Activated gamma-delta T cell treated with anti-CD3 and anti-CD28 coated beads, Interleukin-2, amount 50 U/mL, for 16 hours (primary cell): ENCODE measurements around the gene GPR25.

Experiments
- DNase-seq: peaks from one replicate; pipeline ENCODE4 v3.0.0-alpha.2; 2020; ENCODE audit warnings: low read depth

Gene GPR25

DNA sequence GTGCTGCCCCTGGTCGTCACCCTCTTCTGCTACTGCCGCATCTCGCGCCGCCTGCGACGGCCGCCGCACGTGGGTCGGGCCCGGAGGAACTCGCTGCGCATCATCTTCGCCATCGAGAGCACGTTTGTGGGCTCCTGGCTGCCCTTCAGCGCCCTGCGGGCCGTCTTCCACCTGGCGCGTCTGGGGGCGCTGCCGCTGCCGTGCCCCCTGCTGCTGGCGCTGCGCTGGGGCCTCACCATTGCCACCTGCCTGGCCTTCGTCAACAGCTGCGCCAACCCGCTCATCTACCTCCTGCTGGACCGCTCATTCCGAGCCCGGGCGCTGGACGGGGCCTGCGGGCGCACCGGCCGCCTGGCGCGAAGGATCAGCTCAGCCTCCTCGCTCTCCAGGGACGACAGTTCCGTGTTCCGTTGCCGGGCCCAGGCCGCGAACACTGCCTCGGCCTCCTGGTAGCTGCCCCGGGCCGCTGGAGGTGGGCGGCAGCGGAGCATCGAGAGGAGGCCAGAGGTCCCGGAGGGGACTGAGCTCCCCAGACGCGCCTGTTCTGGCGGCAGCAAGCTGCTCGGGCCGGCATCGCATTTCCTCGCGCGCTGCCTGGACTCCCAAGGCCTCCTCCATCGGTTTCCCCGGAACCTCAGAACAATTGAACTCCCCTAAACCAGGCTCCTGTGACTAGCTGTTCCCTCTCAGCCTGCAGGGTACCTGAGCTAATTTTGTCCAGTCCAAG lies 1.1 kb downstream of the GPR25 start:
- no peak for DNase-seq

DNA sequence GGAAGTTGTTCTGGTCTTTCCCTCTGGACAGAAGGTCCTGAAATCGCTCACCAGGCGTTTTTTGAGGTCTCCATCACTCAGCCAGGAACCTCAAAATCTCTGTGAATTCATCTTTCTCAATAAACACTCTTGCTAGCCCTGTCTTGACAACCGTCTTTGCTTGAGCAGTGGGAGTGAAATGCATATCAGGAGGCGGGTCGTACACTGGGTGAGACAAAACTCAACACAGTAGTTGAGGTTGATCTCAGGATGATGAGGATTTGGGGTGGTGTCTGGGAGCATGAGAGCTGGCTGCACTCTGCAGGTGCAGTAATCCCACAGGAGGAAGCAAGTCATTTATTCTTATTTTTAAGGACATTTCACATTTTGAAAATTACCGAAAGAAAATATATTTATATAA lies 1.9 kb downstream of the GPR25 start:
- no peak for DNase-seq

DNA sequence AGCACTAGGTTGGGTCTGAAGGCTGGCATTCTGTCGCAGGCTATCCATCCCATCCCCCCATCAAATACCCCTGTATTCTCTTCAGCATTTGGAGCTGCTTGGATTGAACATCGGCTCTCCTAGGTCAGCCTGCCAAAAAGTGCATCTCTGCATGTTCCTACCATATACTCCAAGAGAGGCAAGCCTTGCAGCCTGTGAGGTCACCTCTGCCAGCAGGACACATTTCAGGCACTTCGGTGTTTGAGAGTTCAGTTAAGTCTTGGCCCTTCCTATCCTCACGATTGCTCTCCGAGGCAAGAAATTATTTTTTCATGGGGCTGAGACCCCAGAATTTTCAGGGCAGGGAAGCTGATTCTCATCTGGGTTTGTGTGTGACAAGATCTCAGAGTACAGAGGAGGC lies 2.6 kb downstream of the GPR25 start:
- no peak for DNase-seq

DNA sequence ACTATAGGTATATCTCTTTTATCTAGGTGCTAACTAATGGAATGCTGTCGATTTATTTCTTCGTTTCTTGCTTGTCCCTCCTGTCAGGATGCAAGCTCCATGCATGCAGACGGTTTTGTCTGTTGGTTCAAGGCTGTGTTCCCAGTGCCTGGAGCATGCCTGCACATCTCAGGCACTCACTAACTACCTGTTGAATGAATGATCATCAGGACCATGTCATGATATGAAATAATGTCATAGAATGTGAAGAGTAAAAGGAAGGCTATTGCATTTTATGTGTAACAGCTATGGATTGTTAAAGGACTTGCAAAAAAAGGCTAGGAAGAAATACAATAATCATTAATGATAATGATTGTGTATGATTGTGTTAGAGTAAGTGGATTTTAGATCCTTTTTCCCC lies 4.2 kb downstream of the GPR25 start:
- DNase-seq: no peak

DNA sequence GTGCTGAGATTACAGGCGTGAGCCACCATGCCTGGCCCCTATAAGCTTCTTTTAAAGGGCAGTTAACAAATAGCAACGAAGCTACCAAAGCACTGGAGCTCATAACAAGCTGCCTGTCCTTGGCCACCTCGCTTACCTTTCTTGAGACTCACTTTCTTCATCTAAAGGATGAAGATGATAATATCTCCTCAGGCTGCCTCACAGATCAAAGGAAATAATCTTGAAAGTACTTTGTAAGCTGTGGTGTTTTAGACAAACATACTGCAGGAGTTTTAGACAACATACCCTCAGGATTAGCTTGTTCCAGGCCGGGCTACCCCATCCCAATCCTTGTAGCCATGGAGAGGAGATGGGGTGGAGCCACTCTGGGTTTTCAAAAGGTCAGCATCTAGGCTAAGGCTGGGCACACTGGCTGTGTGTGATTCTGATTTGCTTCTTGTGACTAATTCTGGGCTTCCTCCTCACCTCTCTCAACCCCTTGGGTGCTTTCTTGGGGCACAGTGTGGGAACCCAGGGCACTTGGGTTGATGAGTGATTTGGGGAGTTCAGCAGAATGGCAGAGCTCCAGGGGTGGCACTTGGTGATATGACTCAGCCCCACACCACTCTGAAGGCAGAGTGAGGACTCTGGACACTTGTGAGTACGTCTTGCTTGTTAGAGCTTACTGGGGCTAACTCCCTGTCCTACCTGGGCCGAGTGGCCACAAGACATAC lies 5.2 kb downstream of the GPR25 start:
- no peak for DNase-seq

DNA sequence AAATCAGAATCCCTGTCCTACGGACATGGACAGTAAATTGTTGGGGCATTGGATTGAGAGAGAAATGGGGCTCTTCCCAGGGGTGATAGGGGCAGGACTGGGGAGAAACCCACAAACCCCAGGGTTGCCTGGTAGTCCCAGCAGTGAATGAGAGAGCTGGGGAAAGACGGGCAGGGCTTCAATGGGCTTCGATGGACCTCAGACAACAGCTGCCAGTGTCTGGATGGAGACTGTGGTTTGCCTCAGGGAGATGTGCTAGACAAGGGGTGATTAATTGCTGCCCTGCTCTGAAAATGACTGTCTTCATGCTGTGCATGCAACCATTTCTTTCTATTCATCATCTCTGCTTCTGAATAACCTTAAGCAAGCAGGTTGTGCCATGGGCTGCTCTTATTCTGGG lies 7.4 kb downstream of the GPR25 start:
- DNase-seq: no peak

DNA sequence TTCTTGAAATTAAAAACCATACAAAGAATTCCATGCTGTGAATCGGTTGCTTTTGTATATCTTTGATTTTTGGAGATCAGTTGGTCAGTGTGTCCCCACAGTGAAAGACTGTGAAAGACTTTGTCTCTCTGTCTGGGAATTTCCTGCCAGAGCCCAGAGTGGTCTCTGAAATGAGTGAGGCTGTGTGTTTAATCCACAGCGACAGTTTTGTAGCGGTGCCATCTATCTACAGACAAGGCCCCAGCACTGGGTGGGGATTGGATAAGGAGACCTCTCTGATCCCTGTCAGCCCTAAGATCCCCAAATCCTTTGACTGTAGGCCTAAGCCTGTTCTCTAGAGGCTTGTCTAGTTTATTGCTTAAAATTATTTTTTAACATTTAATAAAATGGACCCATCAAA lies 10.3 kb downstream of the GPR25 start:
- no peak for DNase-seq

DNA sequence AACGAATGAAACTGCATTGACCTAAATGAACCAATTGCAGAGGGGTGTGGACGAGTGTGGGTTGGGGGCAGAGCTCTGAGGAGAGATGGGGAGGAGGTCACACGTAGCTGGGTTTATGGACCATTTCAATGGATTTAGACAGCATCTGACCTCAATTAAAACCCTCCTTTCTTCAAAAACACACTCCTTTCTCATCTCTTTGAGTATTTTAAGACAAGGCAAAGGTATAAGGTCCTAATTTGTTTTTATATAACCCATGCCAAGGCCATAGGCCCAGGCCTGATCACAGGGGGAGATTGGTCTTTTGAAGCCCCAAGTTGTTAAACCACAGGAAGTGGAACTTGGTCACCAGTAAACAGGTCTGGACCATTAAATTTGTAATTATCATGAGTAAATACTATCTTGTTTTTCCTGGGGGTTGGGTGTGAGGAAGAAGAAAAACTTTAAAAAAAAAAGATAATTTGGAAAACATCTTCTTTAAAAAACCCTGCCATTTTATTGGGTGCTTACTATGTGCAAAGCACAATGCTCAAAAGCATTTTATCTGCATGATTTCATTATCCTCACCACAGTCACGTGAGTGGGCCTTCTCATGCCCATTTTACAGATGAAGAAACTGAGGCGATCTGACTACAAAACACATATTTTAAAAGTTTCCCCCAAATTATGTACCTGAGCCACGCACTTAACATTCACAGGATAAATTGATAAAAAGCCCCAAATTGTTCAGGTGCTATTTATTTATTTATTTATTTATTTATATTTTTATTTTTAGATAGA lies 13.0 kb downstream of the GPR25 start:
- no peak for DNase-seq

DNA sequence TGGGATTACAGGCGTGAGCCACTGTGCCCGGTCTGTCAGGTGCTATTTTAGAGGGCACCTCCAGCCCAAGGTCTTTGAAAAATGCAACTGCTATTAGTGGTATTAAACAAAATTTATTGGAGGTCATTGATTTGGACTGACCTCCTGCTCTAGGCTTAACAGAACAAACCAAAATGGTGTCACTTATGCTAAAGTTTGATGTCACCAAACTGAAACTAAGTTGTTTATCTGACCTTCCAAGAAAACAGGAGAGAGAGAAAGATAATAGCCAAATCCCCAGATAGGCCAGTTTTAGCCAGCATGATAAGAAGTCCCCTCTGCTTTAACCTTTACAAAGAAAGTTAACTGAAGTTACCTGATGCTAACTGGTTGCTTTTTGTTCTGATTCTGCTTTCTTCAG lies 13.8 kb downstream of the GPR25 start:
- DNase-seq: no peak

DNA sequence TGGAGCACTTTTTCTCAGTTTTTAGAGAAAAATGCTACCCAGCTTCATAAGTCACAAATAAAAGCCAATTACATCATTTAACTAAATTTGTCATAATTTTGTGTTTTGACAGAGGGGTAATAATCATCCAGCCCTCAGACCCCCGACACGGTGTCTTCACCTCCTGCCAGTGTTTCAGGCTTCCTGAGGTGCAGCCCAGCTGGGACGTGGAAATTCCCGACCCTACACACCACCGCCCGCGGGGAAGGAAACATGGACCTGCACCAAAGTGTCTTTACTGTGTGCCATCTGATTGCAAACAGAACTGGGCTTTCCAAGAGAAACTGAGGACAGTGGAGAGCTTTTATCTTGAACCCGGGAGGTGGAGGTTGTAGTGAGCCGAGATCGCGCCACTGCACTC lies 14.3 kb downstream of the GPR25 start:
- no peak for DNase-seq

DNA sequence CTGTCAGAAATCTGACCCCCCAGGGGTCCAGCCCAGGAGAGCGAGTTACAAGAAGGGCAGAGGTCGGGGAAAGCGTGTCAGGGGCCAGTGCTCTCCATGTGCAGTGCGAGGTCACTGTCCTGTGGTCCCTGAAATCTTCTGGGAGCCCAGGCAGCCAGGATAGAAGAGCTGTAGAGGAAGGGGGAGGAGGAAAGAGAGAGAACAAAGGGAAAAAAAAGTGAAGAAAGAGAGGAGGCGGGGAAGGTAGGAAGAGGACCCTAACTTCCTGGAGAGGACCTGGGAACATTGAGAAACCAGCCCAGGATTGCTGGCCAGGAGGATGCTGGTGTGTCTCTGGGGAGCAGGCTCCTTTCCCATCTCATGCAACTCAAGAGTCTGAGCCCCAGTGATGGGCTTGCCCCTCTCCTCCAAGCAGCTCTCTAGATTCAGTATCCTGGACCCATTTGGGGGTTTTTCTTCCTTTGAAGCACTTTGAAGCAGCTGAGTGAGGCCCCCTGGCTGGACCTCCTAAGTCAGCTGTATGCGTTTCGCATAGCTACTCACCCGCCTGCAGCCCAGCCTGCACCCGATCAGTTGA lies 15.1 kb downstream of the GPR25 start:
- no peak for DNase-seq

DNA sequence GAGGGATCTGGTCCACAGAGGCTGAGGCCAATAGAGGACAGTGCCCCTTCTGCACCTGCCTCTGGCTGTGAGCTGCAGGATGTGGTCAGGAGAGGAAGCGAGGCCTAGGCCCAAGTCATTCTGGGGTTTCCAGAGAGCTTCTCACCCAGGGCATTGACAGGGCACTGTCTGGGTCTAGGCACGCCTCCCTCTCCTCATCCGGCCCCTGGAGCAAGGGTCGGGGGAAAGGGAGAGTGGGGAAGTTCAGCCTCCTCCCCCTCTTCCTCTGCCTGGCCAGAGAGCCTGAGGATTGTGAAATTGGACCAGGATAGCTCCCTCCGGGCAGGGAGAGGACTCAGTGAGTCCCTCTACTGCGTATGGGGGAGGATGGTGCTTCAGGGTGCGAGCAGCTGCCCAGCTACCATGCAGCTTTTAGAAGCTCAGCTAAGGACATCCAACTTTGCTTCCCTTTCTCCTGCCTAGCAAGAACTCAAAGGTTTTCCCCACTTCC lies 15.6 kb downstream of the GPR25 start:
- peak; percentile 62 for DNase-seq

DNA sequence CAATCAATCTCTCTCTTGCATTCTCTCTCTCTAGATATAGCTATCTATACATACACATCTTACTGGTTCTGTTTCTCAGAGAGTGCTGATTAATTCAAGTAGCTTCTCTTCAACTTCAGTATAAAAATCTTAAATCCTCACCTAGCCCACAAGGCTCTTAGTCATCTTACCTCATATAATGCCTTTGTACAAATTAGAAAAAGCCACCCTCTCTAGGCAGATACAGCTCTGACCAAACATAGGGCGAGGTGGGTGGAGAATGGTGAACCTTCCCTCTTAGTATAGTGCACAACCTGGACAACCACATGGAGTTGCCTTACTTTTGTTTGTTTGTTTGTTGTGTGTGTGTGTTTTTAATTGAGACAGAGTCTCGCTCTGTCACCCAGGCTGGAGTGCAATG lies 16.8 kb downstream of the GPR25 start:
- no peak for DNase-seq

DNA sequence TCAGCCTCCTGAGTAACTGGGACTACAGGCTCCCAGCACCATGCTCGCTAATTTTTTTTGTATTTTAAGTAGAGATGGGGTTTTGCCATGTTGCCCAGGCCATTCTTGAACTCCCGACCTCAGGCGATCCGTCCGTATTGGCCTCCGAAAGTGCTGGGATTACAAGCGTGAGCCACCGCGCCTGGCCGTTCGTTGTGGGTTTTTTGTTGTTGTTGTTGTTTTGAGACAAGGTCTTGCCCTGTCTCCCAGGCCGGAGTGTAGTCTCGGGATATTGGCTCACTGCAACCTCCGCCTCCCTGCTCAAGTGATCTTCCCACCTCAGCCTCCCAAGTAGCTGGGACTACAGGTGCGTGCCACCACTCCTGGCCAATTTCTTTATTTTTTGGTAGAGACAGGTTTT lies 17.2 kb downstream of the GPR25 start:
- no peak for DNase-seq

DNA sequence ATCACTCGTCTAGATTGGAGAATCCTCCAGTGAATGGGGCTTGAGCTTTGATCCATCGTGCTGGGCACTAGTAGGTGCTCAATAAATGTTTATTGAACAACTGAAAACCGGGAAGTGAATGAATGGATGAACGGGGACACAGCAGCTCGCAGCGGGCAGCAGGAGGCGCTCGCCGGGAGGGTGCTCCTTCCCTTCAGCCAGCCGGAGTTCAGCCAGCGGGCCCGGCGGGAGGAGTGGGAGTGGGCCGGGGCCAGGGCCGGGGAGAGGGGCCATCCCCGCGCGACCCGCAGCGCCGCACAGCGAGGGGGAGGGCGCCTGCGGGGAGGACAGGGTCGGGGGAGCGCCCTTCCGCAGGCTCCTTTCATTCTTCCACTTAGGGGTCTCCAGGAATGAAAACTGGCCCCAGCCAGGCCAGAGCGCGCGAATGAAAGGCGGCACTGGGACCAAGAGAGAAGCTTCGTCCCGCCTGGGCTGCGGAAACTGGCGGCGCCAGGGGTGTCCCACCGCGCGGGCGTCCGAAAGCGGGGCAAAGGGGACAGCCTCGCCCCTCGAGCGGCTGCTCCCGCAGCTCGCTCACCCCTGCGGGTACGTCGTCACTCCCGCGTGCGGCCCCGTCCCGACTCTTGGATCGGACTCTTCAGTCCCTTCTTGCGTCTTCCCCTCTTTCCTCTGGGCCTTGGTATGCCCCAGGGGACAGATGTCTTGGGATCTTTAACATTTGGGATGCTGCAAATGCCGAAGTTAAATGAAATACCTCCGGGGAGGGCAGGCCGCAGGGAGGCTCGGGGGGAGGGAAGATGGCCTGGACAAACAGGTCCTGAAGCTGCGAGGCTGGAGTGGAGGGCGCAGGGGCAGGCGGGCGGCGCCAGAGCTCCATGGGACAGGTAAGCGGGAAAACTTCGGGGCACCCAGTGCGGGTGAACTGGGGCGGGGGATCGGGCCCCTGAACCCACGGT lies 18.3 kb downstream of the GPR25 start:
- DNase-seq: no peak

DNA sequence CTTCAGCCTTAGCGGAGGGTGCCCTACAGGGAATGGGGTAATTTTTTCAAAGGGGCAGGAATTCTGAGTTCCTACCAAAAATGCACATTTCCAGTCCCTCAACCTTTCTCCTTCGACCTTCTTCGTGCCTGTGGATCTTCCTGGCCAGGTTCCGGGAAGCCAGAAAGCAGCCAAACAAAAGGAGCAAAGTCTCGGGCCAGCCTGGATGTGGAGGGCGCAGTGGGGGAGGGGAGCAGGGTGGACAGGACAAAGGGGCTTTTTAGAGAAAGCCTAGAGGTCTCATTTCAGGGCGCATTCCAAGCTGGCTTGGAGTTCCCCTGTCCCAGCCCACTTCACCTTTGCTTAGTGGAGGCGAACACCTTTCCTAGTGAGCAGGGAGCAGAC lies 19.0 kb downstream of the GPR25 start:
- DNase-seq: no peak

DNA sequence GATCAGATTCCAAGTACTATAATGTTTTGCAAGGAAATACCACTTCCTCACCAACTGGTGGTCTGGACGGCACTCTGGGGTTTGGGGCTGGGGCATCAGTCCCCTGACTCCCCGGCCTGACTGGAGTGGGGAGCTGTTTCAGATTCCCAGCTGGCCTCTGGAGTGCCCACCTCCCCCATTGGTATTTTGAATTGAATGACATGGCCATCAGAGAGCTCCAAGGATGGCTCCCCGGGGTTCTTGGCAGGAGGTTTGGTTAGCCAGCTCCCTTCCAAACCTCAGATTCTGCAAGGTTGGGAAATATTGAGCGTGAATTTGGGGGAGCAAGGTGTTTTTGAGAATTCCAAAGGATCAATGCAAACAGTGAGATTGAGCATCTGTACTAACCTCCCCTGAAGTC lies 19.8 kb downstream of the GPR25 start:
- no peak for DNase-seq

DNA sequence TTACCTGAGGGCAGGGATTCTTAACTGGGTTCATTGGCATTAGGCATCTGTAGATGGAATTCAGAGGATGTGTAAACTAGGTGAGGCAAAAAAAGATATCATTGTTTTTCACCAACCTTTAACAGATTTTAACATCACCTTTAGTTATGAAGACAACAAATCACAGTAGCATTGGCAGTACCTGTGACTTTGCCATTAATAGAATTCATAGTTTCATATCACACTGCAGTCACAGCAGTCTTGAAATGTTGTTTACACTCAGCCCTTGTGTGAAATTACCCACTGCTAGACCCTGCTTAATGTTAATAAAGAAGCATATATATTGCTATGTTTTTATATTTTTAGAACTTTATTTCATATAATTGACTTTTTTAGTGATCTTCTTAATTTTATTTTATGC lies 20.2 kb downstream of the GPR25 start:
- no peak for DNase-seq

DNA sequence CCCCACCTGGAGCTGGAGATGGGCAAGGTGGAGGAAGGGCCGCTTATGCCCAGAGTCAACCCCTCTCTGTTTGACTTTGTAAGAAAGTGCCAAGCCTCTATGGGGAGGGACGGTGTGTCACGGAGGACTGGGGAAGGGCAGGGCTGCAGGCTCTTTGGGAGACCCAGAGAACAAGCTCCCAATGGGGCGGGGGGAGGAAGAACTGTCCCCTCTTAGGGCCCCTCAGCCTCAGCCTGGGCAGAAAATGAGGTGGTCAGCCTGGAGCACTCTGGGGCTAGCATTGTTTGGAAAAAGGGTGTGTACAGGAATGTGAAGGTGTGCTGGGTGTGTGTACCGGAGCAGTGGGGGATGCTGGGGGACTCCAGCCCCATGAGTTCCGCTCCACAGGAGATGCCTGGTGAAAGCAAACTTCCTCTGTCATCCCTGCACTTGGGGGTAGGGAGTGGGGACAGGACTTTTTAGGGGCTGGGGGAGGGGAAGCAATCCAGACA lies 20.7 kb downstream of the GPR25 start:
- DNase-seq: no peak

DNA sequence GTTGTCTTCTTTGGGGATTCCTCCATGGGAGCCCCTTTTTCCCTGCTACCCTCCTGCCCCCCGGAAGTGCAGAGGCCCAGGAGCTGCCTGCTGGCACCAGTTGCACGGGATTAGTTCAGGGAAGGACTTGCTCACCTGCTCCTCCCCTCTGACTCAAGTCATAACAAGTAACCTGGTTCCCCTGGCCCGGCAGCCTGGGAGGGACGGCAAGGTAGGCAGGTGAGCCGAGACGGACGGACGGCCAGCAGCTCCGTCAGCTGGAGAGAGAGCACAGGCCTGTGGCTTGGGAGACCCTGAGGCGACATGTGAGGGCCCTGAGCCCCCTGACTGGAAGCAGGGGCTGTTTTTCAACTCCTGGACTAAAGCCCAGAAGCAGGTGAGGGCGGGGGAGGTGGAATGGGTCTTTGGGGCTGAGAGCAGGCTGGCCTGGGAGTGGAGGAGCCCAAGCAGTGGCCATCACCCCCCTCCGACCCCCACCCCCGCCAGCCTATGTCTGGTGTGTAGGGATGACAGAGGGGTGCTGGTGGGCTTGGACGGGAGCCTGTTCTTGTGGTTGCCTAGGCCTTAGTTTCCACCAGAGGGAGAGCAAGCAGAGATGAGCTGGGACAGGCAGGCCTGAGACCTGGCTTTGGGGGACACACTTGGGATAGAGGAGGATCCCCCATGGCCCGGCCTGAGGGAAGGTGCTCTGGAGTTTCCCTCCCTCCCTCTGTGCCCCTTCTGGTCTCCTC lies 22.1 kb downstream of the GPR25 start, which contains the start of gene INAVA:
INAVA (plus strand) TSS at position 189 of the 731 bp plus-strand sequence. CDS start 3,501 bp downstream, outside the sequence.
- DNase-seq: no peak

DNA sequence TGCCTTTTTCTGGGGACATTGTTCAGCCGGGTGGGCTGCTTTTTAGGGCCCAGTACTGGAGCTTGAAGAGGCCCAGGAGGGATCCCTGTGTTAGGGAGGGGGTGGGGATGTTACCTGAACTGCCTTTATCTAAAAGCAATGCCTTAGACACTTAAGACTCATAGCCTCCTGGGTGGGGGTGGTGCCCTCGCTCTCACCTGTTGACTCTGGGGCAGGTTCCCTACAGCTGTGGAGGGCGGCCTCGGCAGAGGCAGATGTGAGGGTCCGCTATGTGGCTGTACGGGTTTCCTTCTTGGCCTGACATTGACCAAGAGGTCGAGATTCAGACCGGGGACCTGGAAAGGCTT lies 22.6 kb downstream of the GPR25 start:
- no peak for DNase-seq
